GM19455 (cell line): ENCODE measurements around the gene NRN1L.

ENCODE experiments used
- ATAC-seq: cut with Tn5 transposase; IDR thresholded peaks from one replicate; pipeline ENCODE4 v1.9.1; 2021; ENCODE audit not compliant: unreplicated experiment

The NRN1L gene

DNA sequence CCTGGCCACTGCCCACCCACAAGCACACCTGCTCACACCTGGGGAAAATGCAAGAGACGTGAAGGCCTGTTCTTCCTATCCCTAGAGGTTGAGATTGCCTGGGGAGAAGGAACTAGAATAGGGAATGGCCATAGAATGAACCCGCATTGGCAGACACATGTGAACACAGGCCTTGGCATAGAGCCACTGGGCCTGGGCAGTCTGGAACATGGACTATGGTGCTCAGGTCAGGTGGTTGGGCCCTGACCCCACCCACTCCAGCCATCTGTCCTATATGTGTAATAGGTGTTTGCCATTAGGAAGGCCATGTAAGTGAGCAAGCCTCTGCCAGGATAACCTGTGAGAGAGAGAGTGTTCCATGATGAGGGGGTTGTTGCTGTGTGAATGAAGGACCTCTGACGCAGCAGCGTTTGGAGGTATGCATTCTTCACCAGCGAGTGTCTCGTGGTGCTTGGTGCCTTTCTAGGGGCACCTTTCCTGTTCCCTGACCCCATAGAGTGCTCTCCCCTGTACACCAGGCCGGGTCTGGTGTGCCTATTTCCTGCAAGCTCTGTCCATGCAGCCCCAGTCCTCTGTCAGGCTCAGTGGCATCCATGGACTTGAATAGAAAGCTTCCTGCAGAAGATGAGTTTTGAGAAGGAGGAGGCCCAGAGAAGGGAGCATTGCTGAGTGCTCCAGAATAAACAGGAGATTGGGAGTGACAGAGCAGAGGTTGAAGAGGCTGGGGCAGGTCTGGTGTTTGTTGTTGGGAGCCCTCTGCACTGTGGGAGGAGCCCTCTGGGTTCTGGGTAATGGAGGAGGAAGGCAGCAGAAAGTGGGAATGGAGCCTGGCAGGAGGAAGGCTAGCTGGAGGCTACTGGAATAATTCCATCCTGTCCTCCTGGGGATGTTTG lies 31.4 kb downstream of the NRN1L start:
- no peak for ATAC-seq

GRCh38 chr16:67917140-67917851 lies 32.6 kb downstream of the NRN1L start:
- ATAC-seq, result no peak

GRCh38 chr16:67917852-67918236 lies 33.2 kb downstream of the NRN1L start:
- ATAC-seq, result no peak

- ATAC-seq, result no peak
Measured at GRCh38 chr16:67919622-67920221, 35.0 kb downstream of the NRN1L start.

DNA sequence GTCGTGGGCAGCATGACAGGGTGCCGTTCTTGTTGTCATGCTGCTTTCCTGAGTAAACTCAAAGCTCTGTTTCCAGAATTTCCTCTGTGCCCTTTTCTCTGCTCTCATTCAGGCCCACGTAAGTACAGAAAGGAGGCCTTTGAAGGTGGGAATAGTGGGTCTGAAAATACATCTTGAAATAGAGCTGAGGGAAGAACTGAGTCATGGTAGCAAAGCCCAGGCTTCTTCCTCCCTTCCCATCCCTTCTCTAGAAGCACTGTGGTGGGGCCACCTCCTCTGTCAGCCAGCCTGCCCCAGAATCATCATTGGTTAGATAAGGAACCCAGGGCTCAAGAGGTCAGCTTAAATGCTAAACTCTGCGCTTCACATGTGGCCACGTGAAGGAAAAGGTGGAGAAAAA lies 37.5 kb downstream of the NRN1L start:
- no peak for ATAC-seq

GRCh38 chr16:67922740-67923139 lies 38.1 kb downstream of the NRN1L start:
- no peak for ATAC-seq

DNA sequence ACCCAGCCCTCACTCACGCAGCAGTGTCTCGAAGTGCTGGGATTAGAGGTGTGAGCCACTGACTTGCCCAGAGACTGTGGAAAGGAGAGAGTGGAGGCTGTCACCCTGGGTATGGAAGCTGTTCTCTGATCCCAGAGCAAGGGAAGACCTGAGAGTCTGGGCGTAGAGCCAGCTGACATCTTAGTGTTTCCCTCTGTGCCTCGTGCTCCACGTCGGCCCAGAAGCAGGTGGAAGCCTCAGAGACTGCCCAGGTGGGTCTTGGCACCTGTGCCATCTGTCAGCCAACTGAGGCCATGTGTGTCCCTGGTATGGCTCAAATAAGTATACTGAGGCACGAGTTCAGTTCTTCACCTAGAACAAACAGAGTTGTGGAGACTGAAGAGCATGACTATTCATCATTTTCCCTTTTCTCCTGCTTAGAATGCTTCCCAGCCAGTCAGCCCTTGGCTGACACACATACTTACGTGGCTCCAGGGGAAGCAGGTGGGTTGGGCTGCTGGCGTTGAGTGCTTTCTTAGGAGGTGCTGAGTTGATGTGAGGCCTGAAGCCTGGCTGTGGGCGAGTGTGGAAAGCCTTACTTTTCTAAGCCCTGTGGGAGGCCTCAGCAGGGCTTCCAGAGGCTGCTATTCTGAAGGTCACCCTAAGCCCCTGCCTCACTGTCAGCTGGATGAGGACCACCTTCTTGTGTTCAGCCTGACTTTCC lies 38.9 kb downstream of the NRN1L start:
- ATAC-seq, result no peak

DNA sequence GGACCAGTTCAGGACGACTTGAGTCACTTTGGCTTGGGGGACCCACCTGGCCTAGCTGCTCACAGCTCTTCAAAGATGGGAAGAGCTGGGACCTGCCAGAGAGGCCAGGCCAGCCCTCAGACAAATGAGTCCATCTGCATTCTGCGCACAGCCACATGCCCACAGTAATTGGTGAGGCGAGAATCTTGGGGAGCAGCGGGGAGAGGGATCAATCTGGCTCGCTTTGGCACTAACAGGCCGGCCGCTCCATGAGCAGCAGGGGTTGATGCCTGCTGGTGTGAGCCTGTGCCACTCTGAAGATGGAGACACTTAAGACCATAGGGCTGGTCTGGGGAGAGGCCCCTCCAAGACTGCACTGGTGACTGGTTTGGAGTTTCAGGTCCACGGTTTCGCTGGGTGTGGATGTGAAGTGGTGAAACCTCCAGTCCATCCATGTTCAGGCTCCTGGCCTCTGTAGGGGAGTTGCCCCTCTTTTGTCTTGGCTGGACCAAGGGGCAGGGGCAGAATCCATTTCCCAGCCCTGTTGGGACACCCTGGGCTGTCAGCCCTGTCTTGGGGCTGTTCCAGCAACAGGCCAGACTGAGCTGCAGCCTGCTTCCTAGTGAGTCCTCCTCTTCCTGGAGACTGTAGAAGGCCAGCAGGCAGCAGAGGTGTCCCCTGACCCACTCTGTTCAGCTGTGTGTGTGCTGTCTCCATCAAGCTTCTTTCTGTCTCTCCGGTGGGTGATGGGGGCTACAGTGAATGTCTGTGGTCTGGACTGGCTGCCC lies 39.6 kb downstream of the NRN1L start:
- ATAC-seq, result no peak

DNA sequence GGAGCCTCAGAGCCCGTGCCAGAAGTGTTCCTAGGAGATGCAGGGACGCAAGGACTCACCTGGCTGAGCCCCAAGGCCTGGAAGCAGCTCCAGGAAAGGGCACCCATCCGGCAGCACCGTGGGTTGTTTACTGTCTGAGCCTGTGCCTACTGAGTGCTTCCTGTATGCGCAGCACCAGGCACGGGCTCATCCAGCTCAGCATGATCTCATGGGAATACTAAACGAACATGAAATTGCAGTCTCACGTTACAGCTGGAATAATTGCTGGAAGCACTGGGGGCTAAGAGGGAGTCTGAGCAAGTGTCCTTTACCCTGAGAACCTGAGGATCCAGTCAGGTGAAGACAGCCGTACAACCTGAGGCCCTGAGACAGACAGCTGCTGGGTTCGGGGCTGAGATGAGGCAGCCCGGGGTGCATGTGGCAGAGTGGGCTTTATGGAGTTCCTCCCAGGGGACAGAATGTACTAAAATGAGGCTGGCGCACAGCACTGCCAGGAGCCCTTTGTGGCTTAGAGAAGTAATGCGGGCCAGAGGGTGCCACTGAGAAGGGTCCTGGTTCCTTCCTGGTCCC lies 41.6 kb downstream of the NRN1L start:
- ATAC-seq, result no peak

- no peak for ATAC-seq
Measured at GRCh38 chr16:67927131-67927941, 42.7 kb downstream of the NRN1L start.

GRCh38 chr16:67928147-67928546 lies 43.5 kb downstream of the NRN1L start:
- no peak for ATAC-seq

GRCh38 chr16:67928561-67929364 lies 44.1 kb downstream of the NRN1L start:
- no peak for ATAC-seq

GRCh38 chr16:67930191-67930590 lies 45.5 kb downstream of the NRN1L start:
- no peak for ATAC-seq

DNA sequence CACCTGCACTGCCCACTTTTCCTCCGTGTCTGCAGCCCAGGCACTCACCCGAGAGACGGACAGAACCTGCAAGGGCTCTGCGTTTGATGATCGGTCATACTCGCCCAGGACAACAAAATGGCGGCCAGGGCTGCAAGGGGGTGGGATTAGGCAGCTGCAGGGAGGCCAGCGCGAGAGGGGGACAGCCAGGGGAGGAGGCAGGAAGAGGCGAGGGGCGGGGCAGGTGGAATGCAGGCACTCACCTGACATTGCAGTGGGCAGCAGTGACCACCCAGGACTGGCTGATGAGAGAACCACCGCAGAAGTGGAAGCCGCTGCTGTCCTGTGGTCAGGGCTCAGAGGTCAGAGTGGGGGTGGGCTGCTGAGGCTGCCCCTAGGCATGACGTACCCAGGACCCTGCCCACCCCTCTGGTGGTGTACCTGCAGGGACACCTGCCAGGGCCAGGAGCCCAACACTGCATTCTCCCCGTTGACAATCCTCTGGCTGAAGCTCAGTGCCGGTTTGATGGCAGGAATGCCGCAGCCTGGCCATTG lies 46.1 kb downstream of the NRN1L start:
- no peak for ATAC-seq

DNA sequence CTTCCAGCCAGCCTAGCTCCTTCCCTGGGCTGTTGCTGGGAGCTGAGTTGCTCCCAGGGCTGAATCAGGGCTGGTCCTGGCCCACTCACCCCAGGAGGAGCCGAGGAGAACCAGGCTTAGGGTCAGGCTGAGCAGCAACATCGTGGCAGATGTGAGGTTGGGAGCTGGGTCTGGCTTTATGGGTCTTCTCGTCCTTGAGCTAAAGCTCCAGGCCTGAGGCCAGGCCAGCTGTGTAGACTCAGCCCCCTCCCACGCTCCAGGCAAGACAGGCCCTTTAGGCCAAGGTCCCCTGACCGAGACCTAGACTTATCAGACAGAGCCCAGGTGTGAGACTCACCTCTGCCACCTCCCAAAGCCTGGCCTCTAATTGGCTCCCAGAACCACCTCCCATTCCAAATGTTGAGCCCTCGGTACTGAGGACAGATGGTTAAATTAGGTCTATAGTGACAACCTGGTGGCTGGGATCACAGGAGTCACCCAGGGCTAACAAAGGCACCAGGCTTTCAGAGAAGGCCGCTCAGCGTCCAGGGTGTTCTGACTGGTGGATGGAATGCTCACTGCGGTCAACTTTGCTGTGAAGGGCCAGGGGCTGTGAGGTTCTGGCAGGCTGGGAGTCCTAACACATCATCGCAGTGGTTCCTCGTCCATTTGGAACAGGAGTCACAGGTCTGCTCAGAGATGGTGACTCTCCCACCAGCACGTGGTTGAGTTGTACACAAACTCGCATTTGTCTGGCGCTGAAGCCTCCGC lies 47.2 kb downstream of the NRN1L start, which contains the start of gene CTRL:
TSS of gene CTRL (minus strand) at position 151 of the 750 bp plus-strand sequence. CDS start at position 141, 10 bp downstream.
- ATAC-seq, result no peak

DNA sequence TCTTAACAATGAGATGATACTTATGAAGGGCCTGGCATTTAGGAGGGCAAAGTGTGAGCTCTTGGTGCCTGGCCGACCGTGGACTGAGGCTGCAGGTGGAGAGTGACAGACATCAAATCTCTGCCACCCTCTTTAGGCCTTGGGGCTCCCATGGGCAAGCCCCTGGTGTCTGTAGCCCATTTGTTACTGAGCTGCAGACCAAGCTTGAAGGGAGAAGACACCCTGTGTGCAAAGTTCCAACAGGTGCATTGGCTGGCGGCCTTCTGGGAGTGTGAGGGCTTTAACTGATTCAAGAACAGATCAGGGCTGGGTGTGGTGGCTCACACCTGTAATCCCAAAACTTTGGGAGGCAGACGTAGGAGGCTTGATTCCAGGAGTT lies 47.8 kb downstream of the NRN1L start:
- ATAC-seq, result no peak

DNA sequence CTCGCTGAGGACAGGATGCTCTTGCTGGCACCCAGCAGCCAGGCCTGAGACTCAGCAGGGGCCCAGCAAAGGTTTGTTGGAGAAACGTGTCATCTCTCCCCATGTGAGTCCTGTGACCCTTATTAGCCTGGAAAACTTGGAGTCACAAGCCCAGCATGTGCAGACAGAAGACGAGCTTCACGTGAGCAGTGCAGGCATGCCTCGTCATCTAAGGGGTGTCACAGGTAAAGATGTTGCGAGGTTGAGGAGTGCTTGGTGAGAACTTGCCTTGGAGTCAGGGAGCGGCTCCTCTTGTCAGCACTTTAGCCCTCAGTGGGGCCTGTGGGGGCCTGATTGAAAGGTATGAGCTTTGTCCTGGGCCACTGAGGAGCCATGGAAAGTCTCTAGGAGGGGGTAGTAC lies 49.1 kb downstream of the NRN1L start:
- no peak for ATAC-seq
